ENCODE measurements around the gene ZNF239.
"Not testable (repeated sequence)": the region's sequence is repeated elsewhere in the genome, so short reads cannot be mapped to it uniquely, and the experiment has no call there.

Gene ZNF239

GRCh38 chr10:43595739-43596298 lies 21.4 kb upstream of the ZNF239 start:
- no peak for DNase-seq (ENCODE audit: low read depth)
- no peak for TF ChIP-seq CTCF (conservative IDR thresholded peaks at IDR 0.05; ENCODE audit: control insufficient read depth, insufficient read depth, low read depth, low read length)
- H3K4me3 ChIP-seq (ENCODE audit: control insufficient read depth, low read depth, low read length) = no peak overlapping the region

GRCh38 chr10:43594944-43595589 lies 20.7 kb upstream of the ZNF239 start:
- peak; percentile 38 for DNase-seq (ENCODE audit: low read depth)
- TF ChIP-seq CTCF (conservative IDR thresholded peaks at IDR 0.05; ENCODE audit: control insufficient read depth, insufficient read depth, low read depth, low read length) = no peak
- no peak overlapping the region for H3K4me3 ChIP-seq (ENCODE audit: control insufficient read depth, low read depth, low read length)

DNA sequence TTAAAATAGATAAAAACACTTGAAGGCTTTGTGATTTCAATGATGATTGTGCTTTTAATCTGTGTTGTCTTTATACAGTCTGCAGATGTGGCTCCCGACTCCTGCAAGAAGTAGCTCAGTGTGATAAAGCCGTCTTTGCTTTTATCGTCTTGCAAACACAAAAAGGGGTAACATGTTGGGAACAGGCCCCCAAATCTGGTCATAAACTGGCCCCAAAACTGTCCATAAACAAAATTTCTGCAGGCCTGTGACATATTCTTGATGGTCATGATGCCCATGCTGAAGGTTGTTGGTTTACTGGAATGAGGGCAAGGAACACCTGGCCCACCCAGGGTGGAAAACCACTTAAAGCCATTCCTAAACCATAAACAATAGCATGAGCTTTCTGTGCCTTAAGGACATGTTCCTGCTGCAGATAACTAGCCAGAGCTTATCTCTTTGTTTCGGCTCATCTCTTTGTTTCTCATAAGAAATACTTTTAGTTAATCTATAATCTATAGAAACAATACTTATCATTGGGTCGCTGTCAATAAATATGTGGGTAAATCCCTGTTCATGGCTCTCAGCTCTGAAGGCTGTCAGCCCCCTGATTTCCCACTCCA lies 17.0 kb upstream of the ZNF239 start:
- TF ChIP-seq CTCF (conservative IDR thresholded peaks at IDR 0.05; ENCODE audit: control insufficient read depth, insufficient read depth, low read depth, low read length) = no peak
- DNase-seq (ENCODE audit: low read depth) = no peak
- H3K4me3 ChIP-seq (ENCODE audit: control insufficient read depth, low read depth, low read length) = no peak overlapping the region

- DNase-seq (ENCODE audit: low read depth) = not testable (repeated sequence)
These were observed 12.3 kb upstream of the ZNF239 start for GRCh38 chr10:43586730-43587115.

DNA sequence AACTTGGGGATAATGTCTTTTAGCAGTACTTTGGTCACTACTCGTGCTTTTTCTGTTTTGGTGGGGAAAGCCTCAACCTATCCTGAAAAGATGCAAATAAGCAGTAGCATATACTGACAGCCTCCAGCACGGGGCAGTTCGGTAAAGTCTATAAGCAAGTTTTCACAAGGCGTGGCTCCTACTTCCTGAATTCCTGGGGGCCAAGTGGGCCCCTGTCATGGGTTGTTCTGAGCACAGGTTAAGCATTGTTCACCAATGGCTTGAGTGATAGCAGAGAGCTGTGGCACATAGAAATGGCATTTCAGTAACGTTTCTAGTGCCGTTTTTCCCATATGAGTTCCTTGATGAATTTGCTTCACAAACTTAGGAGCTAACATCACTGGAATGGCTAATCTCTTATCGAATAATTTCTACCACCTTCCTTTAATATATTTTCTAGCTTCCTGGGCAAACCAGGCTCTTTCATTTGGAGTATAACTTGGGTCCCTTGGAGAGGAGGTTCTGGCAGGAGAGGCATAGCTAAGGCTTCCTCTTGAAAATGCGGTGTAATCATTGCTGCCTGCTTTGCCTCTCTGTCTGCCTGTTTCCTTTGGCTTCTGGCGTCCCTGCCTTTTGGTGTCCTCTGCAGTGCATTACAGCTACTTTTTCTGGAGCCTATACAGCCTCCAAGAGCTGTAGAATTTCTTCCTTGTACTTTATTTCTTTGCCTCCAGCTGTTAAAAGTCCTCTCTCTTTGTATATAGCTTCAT lies 11.7 kb upstream of the ZNF239 start:
- H3K4me3 ChIP-seq (ENCODE audit: control insufficient read depth, low read depth, low read length) = no peak overlapping the region
- no peak for TF ChIP-seq CTCF (conservative IDR thresholded peaks at IDR 0.05; ENCODE audit: control insufficient read depth, insufficient read depth, low read depth, low read length)

More at GRCh38 chr10:43586730-43587115, 12.3 kb upstream of the ZNF239 start:
- H3K4me3 ChIP-seq (ENCODE audit: control insufficient read depth, low read depth, low read length) = not testable (repeated sequence)

DNA sequence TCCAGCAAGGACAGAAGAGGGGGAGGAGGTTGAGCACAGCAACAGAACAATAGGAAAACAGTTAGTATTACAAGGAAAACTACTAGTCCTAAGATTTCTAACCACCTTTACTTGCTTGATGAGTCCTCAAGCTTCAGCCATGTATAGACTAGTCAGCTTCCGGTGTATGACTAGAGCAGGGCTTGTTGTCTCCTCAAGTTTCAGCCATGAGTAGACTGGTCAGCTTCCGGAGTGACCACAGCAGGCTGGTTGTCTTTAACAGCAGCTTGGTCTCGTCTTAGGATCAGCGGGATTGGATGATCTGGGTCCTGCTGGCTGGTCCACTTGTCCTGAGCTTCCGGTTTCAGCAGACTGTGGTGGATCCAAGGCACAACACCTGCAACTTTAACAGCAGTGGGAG lies 10.6 kb upstream of the ZNF239 start:
- no peak for TF ChIP-seq CTCF (conservative IDR thresholded peaks at IDR 0.05; ENCODE audit: control insufficient read depth, insufficient read depth, low read depth, low read length)
- peak; percentile 12 for DNase-seq (ENCODE audit: low read depth)
- no peak overlapping the region for H3K4me3 ChIP-seq (ENCODE audit: control insufficient read depth, low read depth, low read length)

More for the DNA sequence above, 11.7 kb upstream of the ZNF239 start:
- no peak for DNase-seq (ENCODE audit: low read depth)

GRCh38 chr10:43584051-43584450 lies 9.6 kb upstream of the ZNF239 start:
- DNase-seq (ENCODE audit: low read depth) = no peak
- no peak overlapping the region for H3K4me3 ChIP-seq (ENCODE audit: control insufficient read depth, low read depth, low read length)
- no peak for TF ChIP-seq CTCF (conservative IDR thresholded peaks at IDR 0.05; ENCODE audit: control insufficient read depth, insufficient read depth, low read depth, low read length)
